HCT116 (cell line): ENCODE results near the gene SORBS1. TPM values are rescaled to one million over a fixed set of nuclear protein-coding genes. Genes with fewer than 3 reads are reported as not detected.

Source experiments
- ATAC-seq: fragments of 200-7000 bp; cut with Tn5 transposase; 2 replicates; pipeline ENCODE4 v1.9.1; 2020; ENCODE audit warnings: mild to moderate bottlenecking, moderate library complexity
- BruUV-seq: library from RNA; stranded (reverse); fragments of 400-500 nt; replicated peaks from 2 replicates; lab custom pipeline; 2021; lab: Mats Ljungman, UMichigan
- CTCF ChIA-PET: fragments of 300-600 bp; sonication (Branson Sonifier 250); formaldehyde crosslinking; loops from one replicate; lab custom pipeline; 2021; ENCODE audit warnings: antibody characterized with exemption; lab: Charles Lee
- POLR2A ChIA-PET: fragments of 300-600, 350-600 bp; sonication (Branson Sonifier 250); formaldehyde crosslinking; loops from one replicate; lab custom pipeline; 2021; ENCODE audit warnings: antibody characterized with exemption; lab: Charles Lee
- RAD21 ChIA-PET, 2 experiments: fragments of 300-600 bp; sonication (Branson Sonifier 250); formaldehyde crosslinking; loops; one replicate each; lab custom pipeline; 2023; ENCODE audit warnings: low total read pairs in 2 of 2; ENCODE audit not compliant: uncharacterized antibody in 2 of 2, unreplicated experiment in 2 of 2, low non-redundant PET in 1 of 2; lab: Charles Lee
- DNase-seq: peaks from one replicate; pipeline ENCODE4 v3.0.0-alpha.2; 2010; ENCODE audit warnings: low read depth, low spot score
- H2AFZ ChIP-seq: fragments of 200-600 bp; shearing (Covaris generic), sonication (generic); 2 replicates; pipeline ENCODE4 v1.6.1; 2017; ENCODE audit warnings: low read depth, mixed run types, mixed read lengths, antibody characterized with exemption, low read length; ENCODE audit not compliant: poor library complexity, severe bottlenecking
- H3K27ac ChIP-seq: 2 replicates; pipeline ENCODE4 v1.5.1; 2012; ENCODE audit warnings: low read depth, low read length
- H3K27me3 ChIP-seq: fragments of 200-600 bp; sonication (generic); 2 replicates; pipeline ENCODE4 v1.6.1; 2016; ENCODE audit warnings: mixed run types, low read length, mixed read lengths; ENCODE audit not compliant: insufficient read depth
- H3K36me3 ChIP-seq, 2 experiments: fragments of 200-500 bp in 1 of 2; fragments of 200-600 bp in 1 of 2; sonication (Bioruptor generic) in 1 of 2; sonication (generic) in 1 of 2; 2 replicates each; pipeline versions ENCODE4 v1.5.1 to v1.6.1; 2014 to 2016; ENCODE audit warnings: low read length in 2 of 2, inconsistent platforms in 1 of 2, mixed read lengths in 1 of 2, mixed run types in 1 of 2; ENCODE audit not compliant: insufficient read depth in 2 of 2, control insufficient read depth in 1 of 2
- H3K4me1 ChIP-seq, 2 experiments: fragments of 200-600 bp in 1 of 2; sonication (generic) in 1 of 2; 2 replicates each; pipeline versions ENCODE4 v1.5.1 to v1.6.1; 2012 to 2017; ENCODE audit warnings: low read length in 2 of 2, inconsistent platforms in 1 of 2, mild to moderate bottlenecking in 1 of 2, mixed read lengths in 1 of 2, mixed run types in 1 of 2, moderate library complexity in 1 of 2; ENCODE audit not compliant: insufficient read depth in 2 of 2, control insufficient read depth in 1 of 2
- H3K4me2 ChIP-seq: fragments of 200-600 bp; sonication (generic); 2 replicates; pipeline ENCODE4 v1.6.1; 2017; ENCODE audit warnings: mixed run types, low read length, mixed read lengths
- H3K4me3 ChIP-seq, 2 experiments: fragments of 200-600 bp in 1 of 2; sonication (generic) in 1 of 2; replicated peaks in 1 of 2; 2 replicates each; pipeline ENCODE4 v1.5.1; 2011 to 2016; ENCODE audit warnings: low read length in 2 of 2, control low read depth in 1 of 2, low read depth in 1 of 2, mild to moderate bottlenecking in 1 of 2, mixed read lengths in 1 of 2, mixed run types in 1 of 2
- H3K79me2 ChIP-seq: fragments of 200-600 bp; sonication (generic); 2 replicates; pipeline ENCODE4 v1.6.1; 2017; ENCODE audit warnings: mild to moderate bottlenecking, mixed run types, low read length, moderate library complexity, mixed read lengths; ENCODE audit not compliant: insufficient read depth
- H3K9ac ChIP-seq: fragments of 200-600 bp; sonication (generic); 2 replicates; pipeline ENCODE4 v1.6.1; 2016; ENCODE audit warnings: low read length, mixed read lengths
- H3K9me2 ChIP-seq: fragments of 200-600 bp; sonication (generic), shearing (Covaris generic); 2 replicates; pipeline ENCODE4 v1.6.1; 2017; ENCODE audit warnings: mixed run types, mild to moderate bottlenecking, moderate library complexity; ENCODE audit not compliant: insufficient read depth
- H3K9me3 ChIP-seq, 2 experiments: fragments of 200-500 bp in 1 of 2; fragments of 200-600 bp in 1 of 2; sonication (Bioruptor generic) in 1 of 2; sonication (generic) in 1 of 2; 2 replicates each; pipeline ENCODE4 v1.6.1; 2014 to 2017; ENCODE audit warnings: low read length in 2 of 2, mixed read lengths in 2 of 2, inconsistent platforms in 1 of 2, low read depth in 1 of 2, mild to moderate bottlenecking in 1 of 2, mixed run types in 1 of 2, moderate library complexity in 1 of 2; ENCODE audit not compliant: control insufficient read depth in 1 of 2, insufficient read depth in 1 of 2
- H4K20me1 ChIP-seq: fragments of 200-600 bp; sonication (generic), shearing (Covaris generic); 2 replicates; pipeline ENCODE4 v1.6.1; 2017; ENCODE audit warnings: mixed run types, mild to moderate bottlenecking, moderate library complexity; ENCODE audit not compliant: insufficient read depth
- CBX3 ChIP-seq: IDR thresholded peaks from 2 replicates; pipeline ENCODE4 v1.6.1; 2012; ENCODE audit warnings: low read depth
- EGR1 ChIP-seq: IDR thresholded peaks from 2 replicates; pipeline ENCODE4 v1.6.1; 2012; ENCODE audit warnings: low read depth
- EZH2phosphoT487 ChIP-seq: fragments of 200-600 bp; IDR thresholded peaks from 2 replicates; pipeline ENCODE4 v1.6.1; 2018; ENCODE audit warnings: antibody characterized with exemption, borderline replicate concordance
- FOSL1 ChIP-seq: IDR thresholded peaks from 2 replicates; pipeline ENCODE4 v1.6.1; 2012; ENCODE audit warnings: low read depth
- JUND ChIP-seq: IDR thresholded peaks from 2 replicates; pipeline ENCODE4 v1.6.1; 2012
- RAD21 ChIP-seq: IDR thresholded peaks from 2 replicates; pipeline ENCODE4 v1.6.1; 2012; ENCODE audit warnings: low read depth, mild to moderate bottlenecking
- SIN3A ChIP-seq: IDR thresholded peaks from 2 replicates; pipeline ENCODE4 v1.6.1; 2012; ENCODE audit warnings: low read depth
- SP1 ChIP-seq: IDR thresholded peaks from 2 replicates; pipeline ENCODE4 v1.6.1; 2012; ENCODE audit warnings: low read depth
- SRF ChIP-seq: IDR thresholded peaks from 2 replicates; pipeline ENCODE4 v1.6.1; 2012; ENCODE audit warnings: low read depth
- TCF7L2 ChIP-seq: IDR thresholded peaks from 2 replicates; pipeline ENCODE4 v1.7.0; 2011; ENCODE audit warnings: borderline replicate concordance, inconsistent platforms; ENCODE audit not compliant: insufficient read depth, insufficient read length; ENCODE audit errors: extremely low read depth
- YY1 ChIP-seq: IDR thresholded peaks from 2 replicates; pipeline ENCODE4 v1.6.1; 2011; ENCODE audit warnings: low read length, low read depth, moderate library complexity, mild to moderate bottlenecking; ENCODE audit not compliant: insufficient replicate concordance; ENCODE audit errors: extremely low read depth
- ZBTB33 ChIP-seq: IDR thresholded peaks from 2 replicates; pipeline ENCODE4 v1.6.1; 2011; ENCODE audit warnings: mild to moderate bottlenecking, low read length, moderate library complexity; ENCODE audit not compliant: insufficient replicate concordance; ENCODE audit errors: extremely low read depth
- intact Hi-C: fragments of 100-400 bp; cut with micrococcal nuclease; formaldehyde crosslinking; loops from 2 replicates; pipeline ENCODE4 v1.10.0; 2022
- total RNA-seq: library from RNA; stranded (reverse); gene quantifications from one replicate; pipeline ENCODE4 v1.2.1, GENCODE V29; 2021; ENCODE audit not compliant: unreplicated experiment

Gene SORBS1
- total RNA-seq, 1 experiment from 2014 or later: 3.4 TPM

- H3K9ac ChIP-seq: no peak overlapping the region
- ChIA-PET CTCF (no interaction called here), RAD21 (no interaction called here), POLR2A (no interaction called here)
- BruUV-seq: no TSS peak
- peaks cover 2 to 5% of the 10 kb centered on the region in 2 experiments; a peak in 1 of 4 replicates for H3K4me1 ChIP-seq
- H3K27ac ChIP-seq: no peak overlapping the region
- no peaks in the 10 kb centered on the region for H3K36me3 ChIP-seq
- no peak overlapping the region for H3K4me3 ChIP-seq
- H4K20me1 ChIP-seq: no peaks in the 10 kb centered on the region
- H3K9me3 ChIP-seq: no peaks in the 10 kb centered on the region
- no peak overlapping the region for H3K4me2 ChIP-seq
- no peak for DNase-seq
- ATAC-seq: no peak
- intact Hi-C loops: no loop called here
- H2AFZ ChIP-seq: no peak overlapping the region
- H3K27me3 ChIP-seq: no peaks in the 10 kb centered on the region
- H3K9me2 ChIP-seq: no peaks in the 10 kb centered on the region
- TF ChIP-seq JUND: no peak
- H3K79me2 ChIP-seq: no peaks in the 10 kb centered on the region
Measured at GRCh38 chr10:95475003-95475383, 86.2 kb downstream of the SORBS1 start.

- Histone ChIP-seq H3K79me2 (no peaks in the 10 kb centered on the region), H3K9ac (no peak overlapping the region), H3K4me1 (peaks cover 2 to 5% of the 10 kb centered on the region in 2 experiments; a peak in 1 of 4 replicates), H3K36me3 (no peaks in the 10 kb centered on the region), H3K4me2 (no peak overlapping the region), H3K27me3 (no peaks in the 10 kb centered on the region), H3K4me3 (no peak overlapping the region), H4K20me1 (no peaks in the 10 kb centered on the region), H3K27ac (no peak overlapping the region), H3K9me3 (no peaks in the 10 kb centered on the region), H2AFZ (no peak overlapping the region), H3K9me2 (no peaks in the 10 kb centered on the region)
- ATAC-seq (no peak), DNase-seq (no peak)
- TF ChIP-seq JUND (no peak), RAD21 (no peak), TCF7L2 (no peak), ZBTB33 (no peak), FOSL1 (no peak), YY1 (no peak), SP1 (no peak), SRF (no peak), CBX3 (no peak), EZH2phosphoT487 (no peak), EGR1 (no peak), SIN3A (no peak)
- ChIA-PET POLR2A (no interaction called here), RAD21 (no interaction called here), CTCF (no interaction called here)
- no TSS peak for BruUV-seq
- intact Hi-C loops: no loop called here
Measured at GRCh38 chr10:95474228-95475002, 86.8 kb downstream of the SORBS1 start.
